Muscle layer of duodenum (tissue), 2 donors: Measurements from ENCODE around the gene STXBP4.

ENCODE experiments used
- H3K27ac ChIP-seq: one replicate; pipeline ENCODE4 v1.7.0; 2013; ENCODE audit warnings: mild to moderate bottlenecking, low read length
- H3K27me3 ChIP-seq: one replicate; pipeline ENCODE4 v1.7.0; 2013; ENCODE audit warnings: low read depth, mild to moderate bottlenecking, control low read depth, low read length
- H3K36me3 ChIP-seq, 2 donors: one replicate each; pipeline ENCODE4 v1.7.0; 2013; ENCODE audit warnings: low read length in 2 of 2, control low read depth in 1 of 2, mild to moderate bottlenecking in 1 of 2; ENCODE audit not compliant: insufficient read depth in 2 of 2, control insufficient read depth in 1 of 2
- H3K4me1 ChIP-seq, 2 donors: one replicate each; pipeline ENCODE4 v1.7.0; 2013; ENCODE audit warnings: low read length in 2 of 2, mild to moderate bottlenecking in 2 of 2, control low read depth in 1 of 2, moderate library complexity in 1 of 2; ENCODE audit not compliant: insufficient read depth in 2 of 2, control insufficient read depth in 1 of 2
- H3K4me3 ChIP-seq, 2 donors: one replicate each; pipeline ENCODE4 v1.7.0; 2013; ENCODE audit warnings: low read length in 2 of 2, low read depth in 1 of 2, mild to moderate bottlenecking in 1 of 2
- H3K9me3 ChIP-seq, 2 donors: one replicate each; pipeline ENCODE4 v1.7.0; 2013; ENCODE audit warnings: low read length in 2 of 2, control low read depth in 1 of 2, mild to moderate bottlenecking in 1 of 2; ENCODE audit not compliant: control insufficient read depth in 1 of 2
- donor health status: healthy.

The STXBP4 gene

DNA sequence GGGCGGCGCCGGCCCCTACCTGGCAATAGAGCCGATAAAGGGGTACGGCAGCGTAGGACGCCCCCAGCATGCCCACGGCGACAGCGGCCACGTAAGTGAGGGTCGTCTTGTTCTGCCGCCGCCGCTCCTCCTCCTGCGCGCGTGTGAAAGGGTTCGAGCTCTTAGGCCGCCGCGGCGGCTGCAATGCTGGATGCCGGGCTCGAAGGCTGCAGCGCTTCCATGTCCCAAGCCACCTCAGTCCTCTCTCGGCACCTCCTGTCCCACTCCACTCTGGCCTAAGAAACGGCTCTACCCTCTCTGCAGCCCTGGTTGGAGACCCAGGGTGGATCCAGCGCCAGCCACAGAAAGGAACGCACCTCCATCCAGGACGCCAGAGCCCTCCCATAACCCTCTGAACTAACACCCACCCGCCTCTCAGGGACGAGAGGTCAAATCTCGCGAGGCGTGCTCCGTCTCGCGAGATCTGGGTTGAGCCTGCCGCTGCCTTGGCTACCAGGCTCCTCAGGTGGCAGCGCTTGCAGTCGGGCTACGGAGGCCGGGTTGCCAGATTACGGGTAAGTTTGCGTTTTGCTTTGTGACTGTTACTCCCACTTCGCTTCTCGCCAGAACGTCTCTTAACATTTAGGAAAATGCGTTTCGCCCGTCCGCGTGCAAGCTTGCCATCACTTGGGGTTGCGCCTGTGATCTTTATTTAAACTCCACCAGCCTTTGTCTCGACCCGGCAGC is at the start of gene STXBP4, which contains the start of gene COX11:
Gene STXBP4, plus strand, starts transcription at position 504 of the 726 bp plus-strand sequence. CDS start 17,455 bp downstream, outside the sequence.
Gene COX11, minus strand, starts transcription at position 393 of the 726 bp plus-strand sequence. Its CDS starts 8 bp downstream, at position 385.
- peak within 1 kb of the TSS; percentile 87 for H3K27ac ChIP-seq
- no peaks in the 10 kb centered on the region for H3K27me3 ChIP-seq
- peak within 1 kb of the TSS; percentile 92 to 99 for H3K4me3 ChIP-seq
- peaks cover 9 to 10% of the 10 kb centered on the region in 2 donors for H3K36me3 ChIP-seq
- H3K9me3 ChIP-seq, result peaks cover 0 to 3% of the 10 kb centered on the region in 2 donors
- H3K4me1 ChIP-seq, result peaks cover 12 to 24% of the 10 kb centered on the region in 2 donors

DNA sequence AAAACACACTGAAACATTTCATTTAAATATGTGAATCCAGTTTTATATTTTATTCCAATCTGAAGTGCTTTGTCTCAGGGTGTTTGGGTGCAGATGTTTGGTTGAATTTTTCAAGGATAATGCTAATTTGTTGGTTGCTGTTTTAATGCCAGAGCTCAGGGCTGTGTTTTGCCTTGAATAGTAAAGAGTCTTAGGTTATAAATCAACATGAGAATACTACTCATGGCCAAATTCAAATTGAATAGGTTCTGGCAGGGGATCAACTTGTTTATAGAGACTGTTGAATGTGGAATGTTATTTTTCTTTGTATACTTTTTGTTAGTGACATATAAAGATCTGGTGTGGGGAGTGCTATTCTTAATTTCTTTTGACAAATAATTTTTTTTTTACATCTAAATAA is 49.1 kb upstream of the STXBP4 start:
- Histone ChIP-seq H3K4me1 (no peaks in the 10 kb centered on the region), H3K4me3 (no peak overlapping the region), H3K27me3 (no peaks in the 10 kb centered on the region), H3K27ac (no peak overlapping the region), H3K36me3 (peaks cover 4 to 32% of the 10 kb centered on the region in 2 donors), H3K9me3 (peaks cover 6% of the 10 kb centered on the region in 2 donors)

- H3K27ac ChIP-seq, result no peak overlapping the region
- no peaks in the 10 kb centered on the region for H3K27me3 ChIP-seq
- H3K4me1 ChIP-seq, result no peaks in the 10 kb centered on the region
- H3K9me3 ChIP-seq, result peaks cover 6% of the 10 kb centered on the region in 2 donors
- peaks cover 4 to 26% of the 10 kb centered on the region in 2 donors for H3K36me3 ChIP-seq
- H3K4me3 ChIP-seq, result no peak overlapping the region
Measured at GRCh38 chr17:54920819-54921218, 47.7 kb upstream of the STXBP4 start.

DNA sequence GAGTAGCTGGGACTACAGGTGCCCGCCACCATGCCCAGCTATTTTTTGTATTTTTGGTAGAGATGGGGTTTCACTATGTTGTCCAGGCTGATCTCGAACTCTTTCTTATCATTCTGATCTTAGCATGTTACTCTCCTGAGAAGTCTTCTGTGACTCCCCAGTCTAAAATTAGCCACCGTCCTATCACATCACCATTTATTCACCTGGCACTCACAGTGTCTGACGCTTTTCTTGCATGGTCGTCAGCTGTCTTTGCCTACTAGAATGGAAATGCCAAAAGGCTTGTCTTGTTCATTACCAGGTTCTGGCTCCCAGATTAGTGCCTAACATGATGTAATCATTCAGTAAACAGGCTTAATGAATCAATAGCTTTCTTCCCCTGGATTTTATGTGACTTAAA is 44.2 kb upstream of the STXBP4 start:
- H3K27ac ChIP-seq, result no peak overlapping the region
- no peak overlapping the region for H3K4me3 ChIP-seq
- H3K36me3 ChIP-seq, result peaks cover 0 to 4% of the 10 kb centered on the region in 2 donors
- H3K27me3 ChIP-seq, result no peaks in the 10 kb centered on the region
- H3K4me1 ChIP-seq, result no peaks in the 10 kb centered on the region
- H3K9me3 ChIP-seq, result no peaks in the 10 kb centered on the region

DNA sequence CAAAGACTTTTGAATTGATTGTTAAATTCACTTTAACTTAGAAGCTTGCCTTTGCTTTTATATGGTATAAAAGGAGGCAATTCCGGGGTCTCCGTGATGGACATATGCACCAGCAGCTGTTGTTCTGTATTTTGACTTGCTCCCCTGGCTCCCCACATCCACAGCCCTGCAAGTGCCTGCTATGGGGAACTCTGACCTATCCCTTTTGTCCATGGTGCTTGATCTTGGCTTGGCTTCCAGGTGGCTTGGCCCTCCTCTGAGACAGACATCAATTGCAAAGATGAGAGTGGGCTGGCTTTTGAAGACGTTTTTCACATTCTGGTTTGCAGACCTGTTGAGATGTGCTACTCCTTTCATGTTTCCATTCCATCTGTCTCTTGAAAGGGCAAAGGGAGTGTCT is 41.0 kb upstream of the STXBP4 start:
- no peaks in the 10 kb centered on the region for H3K9me3 ChIP-seq
- H3K4me3 ChIP-seq, result no peak overlapping the region
- peaks cover 0 to 10% of the 10 kb centered on the region in 2 donors for H3K36me3 ChIP-seq
- no peaks in the 10 kb centered on the region for H3K27me3 ChIP-seq
- no peak overlapping the region for H3K27ac ChIP-seq
- no peaks in the 10 kb centered on the region for H3K4me1 ChIP-seq

- no peaks in the 10 kb centered on the region for H3K9me3 ChIP-seq
- no peak overlapping the region for H3K4me3 ChIP-seq
- peaks cover 3 to 36% of the 10 kb centered on the region in 2 donors for H3K36me3 ChIP-seq
- H3K27ac ChIP-seq, result no peak overlapping the region
- no peaks in the 10 kb centered on the region for H3K4me1 ChIP-seq
- no peaks in the 10 kb centered on the region for H3K27me3 ChIP-seq
Measured at GRCh38 chr17:54932711-54933110, 35.9 kb upstream of the STXBP4 start.

DNA sequence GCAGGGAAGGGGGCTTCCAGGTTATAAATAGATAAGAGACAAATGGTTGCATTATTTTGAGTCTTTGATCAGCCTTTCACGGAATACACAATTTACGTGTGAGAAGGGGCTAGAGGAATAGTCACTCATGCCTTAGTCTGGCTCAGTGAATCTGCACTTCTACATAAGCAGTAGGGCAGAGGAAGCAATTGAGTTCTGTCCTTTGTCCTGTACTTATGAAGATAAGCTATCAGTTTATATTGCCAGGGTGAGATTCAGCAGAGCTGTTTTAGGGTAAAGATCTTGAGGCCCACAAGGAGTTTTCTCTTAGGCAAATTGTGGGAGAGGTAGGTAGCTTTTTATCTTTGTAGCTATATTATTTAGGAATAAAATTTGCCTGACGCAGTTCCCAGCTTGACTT is 34.6 kb upstream of the STXBP4 start:
- Histone ChIP-seq H3K9me3 (no peaks in the 10 kb centered on the region), H3K36me3 (peaks cover 5 to 36% of the 10 kb centered on the region in 2 donors), H3K27me3 (no peaks in the 10 kb centered on the region), H3K4me3 (no peak overlapping the region), H3K27ac (no peak overlapping the region), H3K4me1 (no peaks in the 10 kb centered on the region)

DNA sequence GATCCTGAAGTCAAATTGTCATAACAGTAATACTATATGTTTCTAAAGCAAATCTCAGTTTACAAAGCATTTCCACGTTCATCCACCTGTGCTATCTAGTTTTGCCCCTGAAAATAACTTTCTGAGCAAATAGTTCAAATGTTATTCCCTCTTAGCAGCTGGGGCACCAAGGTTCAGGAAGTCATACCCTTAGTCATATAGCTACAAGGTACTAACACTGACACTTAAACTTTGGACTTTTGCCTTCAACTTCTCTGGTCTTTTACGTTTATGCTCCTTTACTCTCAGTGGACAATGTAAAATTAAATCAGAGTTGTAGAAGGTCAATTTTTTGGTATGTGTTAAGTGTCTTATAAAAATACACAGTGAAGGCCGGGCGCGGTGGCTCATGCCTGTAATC is 33.1 kb upstream of the STXBP4 start:
- Histone ChIP-seq H3K4me1 (no peaks in the 10 kb centered on the region), H3K36me3 (peaks cover 9 to 30% of the 10 kb centered on the region in 2 donors), H3K9me3 (no peaks in the 10 kb centered on the region), H3K4me3 (no peak overlapping the region), H3K27ac (no peak overlapping the region), H3K27me3 (no peaks in the 10 kb centered on the region)

GRCh38 chr17:54937018-54937417 is 31.5 kb upstream of the STXBP4 start:
- Histone ChIP-seq H3K27me3 (no peaks in the 10 kb centered on the region), H3K27ac (no peak overlapping the region), H3K9me3 (no peaks in the 10 kb centered on the region), H3K36me3 (peaks cover 9 to 30% of the 10 kb centered on the region in 2 donors), H3K4me3 (no peak overlapping the region), H3K4me1 (no peaks in the 10 kb centered on the region)

GRCh38 chr17:54937426-54937825 is 31.1 kb upstream of the STXBP4 start:
- Histone ChIP-seq H3K9me3 (no peaks in the 10 kb centered on the region), H3K4me3 (no peak overlapping the region), H3K27me3 (no peaks in the 10 kb centered on the region), H3K27ac (no peak overlapping the region), H3K4me1 (no peaks in the 10 kb centered on the region), H3K36me3 (peaks cover 9 to 30% of the 10 kb centered on the region in 2 donors)

GRCh38 chr17:54941285-54941684 is 27.3 kb upstream of the STXBP4 start:
- no peaks in the 10 kb centered on the region for H3K9me3 ChIP-seq
- no peaks in the 10 kb centered on the region for H3K27me3 ChIP-seq
- no peak overlapping the region for H3K4me3 ChIP-seq
- H3K36me3 ChIP-seq, result peaks cover 6 to 9% of the 10 kb centered on the region in 2 donors
- no peak overlapping the region for H3K27ac ChIP-seq
- no peaks in the 10 kb centered on the region for H3K4me1 ChIP-seq

DNA sequence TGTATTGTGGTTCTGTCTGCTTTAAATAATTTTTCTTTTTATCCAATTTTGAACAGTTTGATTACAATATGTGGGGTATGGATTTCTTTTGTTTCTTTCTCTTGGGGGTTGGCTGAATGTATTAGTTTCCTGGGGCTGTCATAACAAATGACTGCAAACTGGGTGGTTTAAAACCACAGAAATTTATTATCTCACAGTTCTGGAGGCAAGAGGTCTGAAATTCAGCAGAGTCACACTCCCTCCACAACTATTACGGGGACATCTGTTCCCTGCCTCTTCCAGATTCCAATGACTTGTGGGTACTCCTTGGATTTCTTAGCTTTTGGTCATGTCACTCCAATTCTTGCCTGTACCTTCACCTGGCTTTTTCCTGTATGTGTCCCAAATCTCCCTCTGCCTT is 23.8 kb upstream of the STXBP4 start:
- Histone ChIP-seq H3K9me3 (no peaks in the 10 kb centered on the region), H3K27me3 (no peaks in the 10 kb centered on the region), H3K4me3 (no peak overlapping the region), H3K36me3 (no peaks in the 10 kb centered on the region), H3K4me1 (no peaks in the 10 kb centered on the region), H3K27ac (no peak overlapping the region)
